Testis (tissue), 3 donors: ENCODE data around the gene PNPLA1. TPM values are rescaled to one million over a fixed set of nuclear protein-coding genes. Genes with fewer than 3 reads are reported as not detected.

Source experiments
- DNase-seq: peaks from one replicate; pipeline ENCODE4 v3.0.0-alpha.2; 2019
- H3K27ac ChIP-seq, 2 donors: fragments of 200-600 bp; sonication (generic); one replicate each; pipeline ENCODE4 v1.5.1; 2019
- H3K27me3 ChIP-seq: fragments of 200-600 bp; sonication (generic); one replicate; pipeline ENCODE4 v1.5.1; 2019
- H3K36me3 ChIP-seq: fragments of 200-600 bp; sonication (generic); one replicate; pipeline ENCODE4 v1.5.1; 2017; ENCODE audit warnings: low read depth; ENCODE audit errors: missing control alignments
- H3K4me1 ChIP-seq: fragments of 200-600 bp; sonication (generic); one replicate; pipeline ENCODE4 v1.5.1; 2019
- H3K4me3 ChIP-seq, 2 donors: fragments of 200-600 bp; sonication (generic); one replicate each; pipeline ENCODE4 v1.5.1; 2017 to 2019
- H3K9me3 ChIP-seq: fragments of 200-600 bp; sonication (generic); one replicate; pipeline ENCODE4 v1.5.1; 2017
- POLR2A ChIP-seq: fragments of 450-650 bp; IDR thresholded peaks from one replicate; pipeline ENCODE4 v1.6.1; 2017; ENCODE audit warnings: antibody characterized with exemption, mild to moderate bottlenecking, moderate library complexity
- WGBS, 2 donors: methylation state at CpG; one replicate each; pipeline ENCODE4 v1.1.5; 2018; 5-methylcytosine and 5-hydroxymethylcytosine counted together
- intact Hi-C: fragments of 100-400 bp; cut with DNase I; formaldehyde crosslinking; loops from one replicate; pipeline ENCODE4 v1.15.1; 2023; ENCODE audit warnings: low total_unique reads
- polyA plus RNA-seq: library from polyadenylated mRNA; stranded (reverse); fragments of 350-450 nt; fragmentation: Illumina TruSeq; extraction: RNeasy Lipid Tissue Mini Kit (QIAGEN cat#74804); gene quantifications from one replicate; pipeline ENCODE4 v1.2.3, GENCODE V29; 2014; ENCODE audit warnings: low read depth, low replicate concordance; ENCODE audit not compliant: insufficient read depth
- total RNA-seq, 2 donors: library from RNA; depleted of rRNA; stranded (reverse); fragments of >200 nt; gene quantifications; one replicate each; pipeline ENCODE4 v1.2.3, GENCODE V29; 2016
- TF ChIP-seq, protein P1 (sequence below), 3 experiments: fragments of 450-650 bp in 2 of 3; fragments of 200-600 bp in 1 of 3; sonication (generic) in 1 of 3; IDR thresholded peaks; one replicate each; pipeline ENCODE4 v1.5.1; 2016 to 2019; ENCODE audit warnings: antibody characterized with exemption in 3 of 3, mild to moderate bottlenecking in 2 of 3, moderate library complexity in 1 of 3

Gene PNPLA1
- total and polyA plus RNA-seq, 3 donors from 2014 or later: 2.1 to 3.5 (median 2.4) TPM

DNA sequence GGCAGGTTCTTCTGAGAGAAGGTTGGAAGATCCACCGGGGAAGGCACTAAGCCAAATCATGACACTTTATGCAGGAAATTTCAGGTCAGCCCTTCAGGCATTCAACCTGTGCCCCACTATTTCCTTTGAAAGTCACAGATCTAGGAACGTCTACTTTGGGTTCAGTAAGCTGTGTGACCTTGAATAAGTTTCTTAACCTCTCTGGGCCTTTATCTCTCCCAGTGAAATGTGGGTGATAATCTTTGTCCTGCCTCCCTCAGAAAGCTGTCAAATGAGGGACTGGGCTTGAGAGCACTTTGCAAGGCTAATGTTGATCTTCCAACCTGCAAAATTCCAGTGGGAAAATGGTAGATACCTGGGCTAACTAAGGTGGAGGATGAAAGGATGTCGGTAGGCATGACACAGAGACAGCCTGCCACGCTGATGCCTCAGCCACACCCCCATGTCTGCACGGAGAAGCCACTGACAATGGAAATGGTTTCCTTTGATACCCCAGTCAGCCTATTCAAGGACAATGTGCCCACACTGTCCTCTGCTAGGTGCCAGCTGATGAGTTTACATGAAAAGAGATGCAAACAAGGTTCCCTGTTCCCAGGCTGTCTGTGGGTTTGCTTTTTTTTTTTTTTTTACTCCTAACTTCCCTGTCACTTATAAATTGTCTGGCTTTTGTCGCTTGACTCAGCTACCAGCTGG, 57.5 kb downstream of the PNPLA1 start:
- DNase-seq: no peak
- peak overlapping the region in 1 of 2 donors; percentile 11 for H3K27ac ChIP-seq
- 42 to 56% methylated on average over 6 of the region's 6 CpGs for WGBS, 2 donors

DNA sequence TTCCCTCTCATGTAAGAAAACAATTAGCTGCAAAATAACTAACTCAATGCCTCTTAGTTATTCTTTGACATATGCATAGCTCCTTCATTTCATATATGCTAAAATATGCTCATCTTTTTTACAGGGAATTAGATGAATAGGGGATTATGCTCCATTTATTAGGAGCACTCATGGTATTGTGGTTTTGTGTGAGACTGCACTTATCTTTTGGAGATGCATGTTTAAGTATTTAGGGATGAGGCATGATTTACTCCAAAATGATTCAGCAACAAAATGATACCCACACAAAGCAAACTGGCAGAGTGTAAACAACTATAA, 58.0 kb downstream of the PNPLA1 start:
- Histone ChIP-seq H3K9me3 (no peaks in the 10 kb centered on the region), H3K27ac (peak overlapping the region in 1 of 2 donors; percentile 11), H3K4me3 (no peak overlapping the region), H3K36me3 (no peaks in the 10 kb centered on the region), H3K27me3 (no peaks in the 10 kb centered on the region), H3K4me1 (peaks cover 32% of the 10 kb centered on the region)
- intact Hi-C loops: no loop called here
- DNase-seq: no peak
- TF ChIP-seq POLR2A: no peak
- TF ChIP-seq, protein P1, sequence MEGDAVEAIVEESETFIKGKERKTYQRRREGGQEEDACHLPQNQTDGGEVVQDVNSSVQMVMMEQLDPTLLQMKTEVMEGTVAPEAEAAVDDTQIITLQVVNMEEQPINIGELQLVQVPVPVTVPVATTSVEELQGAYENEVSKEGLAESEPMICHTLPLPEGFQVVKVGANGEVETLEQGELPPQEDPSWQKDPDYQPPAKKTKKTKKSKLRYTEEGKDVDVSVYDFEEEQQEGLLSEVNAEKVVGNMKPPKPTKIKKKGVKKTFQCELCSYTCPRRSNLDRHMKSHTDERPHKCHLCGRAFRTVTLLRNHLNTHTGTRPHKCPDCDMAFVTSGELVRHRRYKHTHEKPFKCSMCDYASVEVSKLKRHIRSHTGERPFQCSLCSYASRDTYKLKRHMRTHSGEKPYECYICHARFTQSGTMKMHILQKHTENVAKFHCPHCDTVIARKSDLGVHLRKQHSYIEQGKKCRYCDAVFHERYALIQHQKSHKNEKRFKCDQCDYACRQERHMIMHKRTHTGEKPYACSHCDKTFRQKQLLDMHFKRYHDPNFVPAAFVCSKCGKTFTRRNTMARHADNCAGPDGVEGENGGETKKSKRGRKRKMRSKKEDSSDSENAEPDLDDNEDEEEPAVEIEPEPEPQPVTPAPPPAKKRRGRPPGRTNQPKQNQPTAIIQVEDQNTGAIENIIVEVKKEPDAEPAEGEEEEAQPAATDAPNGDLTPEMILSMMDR (IDR thresholded peaks at IDR 0.05): no peak

More for the DNA sequence above, 57.5 kb downstream of the PNPLA1 start:
- H3K27me3 ChIP-seq: no peaks in the 10 kb centered on the region
- peaks cover 32% of the 10 kb centered on the region for H3K4me1 ChIP-seq
- no peak overlapping the region for H3K4me3 ChIP-seq
- intact Hi-C loops: no loop called here
- no peak for TF ChIP-seq POLR2A
- TF ChIP-seq, protein P1 (IDR thresholded peaks at IDR 0.05): no peak
- H3K9me3 ChIP-seq: no peaks in the 10 kb centered on the region
- no peaks in the 10 kb centered on the region for H3K36me3 ChIP-seq

DNA sequence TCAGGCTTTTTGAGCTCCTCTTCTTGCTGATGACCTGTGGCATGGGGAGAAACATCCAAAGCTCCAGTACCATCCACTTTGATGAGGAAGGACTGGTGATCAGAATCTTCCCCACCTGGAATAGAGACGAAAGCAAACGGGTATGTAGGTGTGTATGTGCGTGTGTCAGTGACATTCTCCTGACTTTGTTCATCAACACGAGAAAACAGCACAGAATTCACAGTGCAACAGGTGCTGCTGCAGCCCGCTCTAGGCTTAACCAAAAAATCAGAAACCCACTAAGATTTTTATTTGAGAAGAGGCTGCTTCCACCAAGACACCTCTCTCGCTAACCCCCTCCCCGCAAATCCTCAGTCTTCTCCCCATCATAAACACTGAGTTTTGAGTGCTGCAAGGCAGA, 58.7 kb downstream of the PNPLA1 start:
- H3K4me1 ChIP-seq: peaks cover 36% of the 10 kb centered on the region
- no peak overlapping the region for H3K4me3 ChIP-seq
- no peaks in the 10 kb centered on the region for H3K27me3 ChIP-seq
- TF ChIP-seq, protein P1 (IDR thresholded peaks at IDR 0.05): no peak
- no peak for TF ChIP-seq POLR2A
- no peak for DNase-seq
- H3K27ac ChIP-seq: peak overlapping the region in 1 of 2 donors; percentile 11
- no peaks in the 10 kb centered on the region for H3K36me3 ChIP-seq
- intact Hi-C loops: no loop called here
- no peaks in the 10 kb centered on the region for H3K9me3 ChIP-seq
- 75 to 80% methylated on average over 7 of the region's 7 CpGs for WGBS, 2 donors

DNA sequence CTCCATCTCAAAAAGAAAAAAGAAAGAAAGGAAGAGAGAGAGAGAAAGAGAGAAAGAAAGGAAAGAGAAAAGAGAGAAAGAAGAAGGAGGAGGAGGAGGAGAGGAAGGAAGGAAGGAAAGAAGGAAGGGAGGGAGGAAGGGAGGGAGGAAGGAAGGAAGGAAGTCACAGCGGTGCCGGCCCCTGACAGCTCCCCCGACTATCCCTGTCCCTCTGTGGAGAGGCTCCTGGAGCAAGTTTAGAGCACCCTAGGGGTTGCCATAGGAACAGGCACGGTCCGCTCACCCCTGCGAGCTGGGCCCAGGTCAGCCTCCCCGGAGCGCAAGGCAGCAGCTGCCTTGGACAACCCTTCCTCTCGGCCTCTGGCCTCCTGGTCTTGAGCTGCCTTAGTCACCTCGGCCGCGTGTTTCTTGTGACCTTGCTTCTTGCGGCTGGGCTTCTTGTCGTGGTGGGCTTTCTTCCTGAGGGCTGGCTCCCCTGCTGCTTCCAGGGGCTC, 60.0 kb downstream of the PNPLA1 start:
- peaks cover 48% of the 10 kb centered on the region for H3K4me1 ChIP-seq
- H3K27me3 ChIP-seq: no peaks in the 10 kb centered on the region
- H3K27ac ChIP-seq: peak overlapping the region in 1 of 2 donors; percentile 15
- H3K36me3 ChIP-seq: no peaks in the 10 kb centered on the region
- no peak overlapping the region for H3K4me3 ChIP-seq
- no peak for DNase-seq
- TF ChIP-seq, protein P1 (IDR thresholded peaks at IDR 0.05): no peak
- no peak for TF ChIP-seq POLR2A
- 81 to 85% methylated on average over 14 of the region's 14 CpGs for whole genome bisulfite sequencing, 2 donors
- intact Hi-C loops: no loop called here
- H3K9me3 ChIP-seq: no peaks in the 10 kb centered on the region

DNA sequence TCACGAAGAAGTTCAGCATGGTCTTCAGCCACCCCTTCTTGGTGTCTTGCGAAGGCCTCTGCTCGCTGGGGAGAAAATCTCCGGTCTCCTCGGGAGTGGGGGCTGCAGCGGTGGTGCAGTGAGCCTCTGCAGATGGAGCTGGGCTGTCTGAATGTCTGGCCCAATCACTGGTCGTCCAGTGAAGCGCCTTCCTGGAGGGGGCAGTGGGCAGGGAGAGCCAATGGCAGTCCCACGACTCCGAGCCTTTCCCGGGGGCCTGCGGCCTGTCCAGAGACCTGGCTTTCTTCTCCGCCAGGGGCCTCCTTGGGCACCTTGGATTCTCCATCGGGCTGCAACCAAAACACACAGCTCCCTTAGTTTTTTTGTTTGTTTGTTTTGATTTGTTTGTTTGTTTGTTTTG, 60.5 kb downstream of the PNPLA1 start:
- Histone ChIP-seq H3K4me1 (peaks cover 49% of the 10 kb centered on the region), H3K27ac (no peak overlapping the region), H3K4me3 (no peak overlapping the region), H3K36me3 (no peaks in the 10 kb centered on the region), H3K27me3 (no peaks in the 10 kb centered on the region), H3K9me3 (no peaks in the 10 kb centered on the region)
- TF ChIP-seq, protein P1 (IDR thresholded peaks at IDR 0.05): no peak
- no peak for TF ChIP-seq POLR2A
- WGBS, 2 donors: 96 to 97% methylated on average over 14 of the region's 14 CpGs
- DNase-seq: no peak
- intact Hi-C loops: no loop called here
